SU-DHL-6 (cell line): ENCODE results near the gene DNAJB2.

Experiments
- H2AFZ ChIP-seq: fragments of 200-600 bp; sonication (generic); 2 replicates; pipeline ENCODE4 v1.6.1; 2014; ENCODE audit warnings: low read depth, mild to moderate bottlenecking, moderate library complexity, mixed read lengths, antibody characterized with exemption, low read length; ENCODE audit not compliant: severe bottlenecking
- H3F3A ChIP-seq: fragments of 200-600 bp; shearing (Covaris generic); 2 replicates; pipeline ENCODE4 v1.6.0; 2016; ENCODE audit warnings: antibody characterized with exemption, mild to moderate bottlenecking; ENCODE audit not compliant: insufficient read depth
- H3K27ac ChIP-seq: fragments of 200-600 bp; sonication (generic); 2 replicates; pipeline ENCODE4 v1.5.1; 2016; ENCODE audit warnings: low read depth, mild to moderate bottlenecking, low read length, moderate library complexity, mixed read lengths
- H3K27me3 ChIP-seq: fragments of 200-600 bp; sonication (generic), shearing (Covaris generic); 2 replicates; pipeline ENCODE4 v1.6.0; 2014; ENCODE audit warnings: mild to moderate bottlenecking, low read length
- H3K36me3 ChIP-seq: fragments of 200-600 bp; sonication (generic); 2 replicates; pipeline ENCODE4 v1.6.1; 2014; ENCODE audit warnings: mild to moderate bottlenecking, low read length, mixed read lengths
- H3K4me2 ChIP-seq: fragments of 300-600, 200-600 bp; shearing (Covaris generic), sonication (generic); 2 replicates; pipeline ENCODE4 v1.6.0; 2014; ENCODE audit warnings: low read length, low read depth, mild to moderate bottlenecking; ENCODE audit not compliant: poor library complexity, severe bottlenecking
- H3K4me3 ChIP-seq: fragments of 200-600 bp; sonication (generic); 2 replicates; pipeline ENCODE4 v1.5.1; 2014; ENCODE audit warnings: antibody characterized with exemption, low read length, mild to moderate bottlenecking, mixed read lengths; ENCODE audit not compliant: insufficient read depth, poor library complexity, severe bottlenecking
- H3K79me2 ChIP-seq: fragments of 200-600 bp; sonication (generic); 2 replicates; pipeline ENCODE4 v1.6.1; 2014; ENCODE audit warnings: mild to moderate bottlenecking, low read length, moderate library complexity; ENCODE audit not compliant: insufficient read depth
- H3K9ac ChIP-seq: fragments of 200-600 bp; sonication (generic); 2 replicates; pipeline ENCODE4 v1.7.0; 2014; ENCODE audit warnings: mild to moderate bottlenecking, low read length
- H3K9me2 ChIP-seq: fragments of 200-600 bp; sonication (generic); replicated peaks from 2 replicates; pipeline ENCODE4 v1.6.1; 2014; ENCODE audit warnings: low read length; ENCODE audit not compliant: insufficient read depth
- H3K9me3 ChIP-seq: fragments of 200-600 bp; sonication (generic); 2 replicates; pipeline ENCODE4 v1.6.1; 2014; ENCODE audit warnings: low read length, mixed read lengths; ENCODE audit not compliant: insufficient read depth
- H4K20me1 ChIP-seq: fragments of 200-600 bp; sonication (generic); 2 replicates; pipeline ENCODE4 v1.6.1; 2014; ENCODE audit warnings: low read depth, mild to moderate bottlenecking, antibody characterized with exemption, low read length, moderate library complexity, mixed read lengths
- CTCF ChIP-seq: fragments of 200-600 bp; sonication (generic); IDR thresholded peaks from one replicate; pipeline ENCODE4 v1.5.1; 2017; ENCODE audit warnings: antibody characterized with exemption, mild to moderate bottlenecking, low read length, moderate library complexity; ENCODE audit not compliant: insufficient read depth, poor library complexity, severe bottlenecking
- EZH2phosphoT487 ChIP-seq: fragments of 200-600 bp; sonication (generic), shearing (Covaris generic); conservative IDR thresholded peaks from 2 replicates; pipeline ENCODE4 v1.6.1; 2018; ENCODE audit warnings: mild to moderate bottlenecking, antibody characterized with exemption, low read length, moderate library complexity, mixed read lengths

DNAJB2 gene

GRCh38 chr2:219282375-219282774 lies 3.2 kb downstream of the DNAJB2 start:
- no peak overlapping the region for H3K27ac ChIP-seq
- H3K27me3 ChIP-seq, result no peaks in the 10 kb centered on the region
- peaks cover 13% of the 10 kb centered on the region for H3F3A ChIP-seq
- H3K36me3 ChIP-seq, result no peaks in the 10 kb centered on the region
- no peak overlapping the region for H3K9ac ChIP-seq
- H3K4me2 ChIP-seq, result no peak overlapping the region
- TF ChIP-seq CTCF, result no peak
- no peak for TF ChIP-seq EZH2phosphoT487
- no peak overlapping the region for H2AFZ ChIP-seq
- H3K79me2 ChIP-seq, result 0 out of 2 replicates have a peak, but pooled peaks cover under 1% of the 10 kb centered on the region
- H3K9me3 ChIP-seq, result no peaks in the 10 kb centered on the region
- H3K4me3 ChIP-seq, result no peak overlapping the region
- no peaks in the 10 kb centered on the region for H3K9me2 ChIP-seq
- no peaks in the 10 kb centered on the region for H4K20me1 ChIP-seq

- H3K4me3 ChIP-seq, result no peak overlapping the region
- H3K27me3 ChIP-seq, result no peaks in the 10 kb centered on the region
- TF ChIP-seq CTCF (no peak), EZH2phosphoT487 (no peak)
- H3F3A ChIP-seq, result peaks cover 9% of the 10 kb centered on the region
- H3K9ac ChIP-seq, result no peak overlapping the region
- H3K9me2 ChIP-seq, result no peaks in the 10 kb centered on the region
- no peaks in the 10 kb centered on the region for H3K9me3 ChIP-seq
- H3K79me2 ChIP-seq, result no peaks in the 10 kb centered on the region
- H3K4me2 ChIP-seq, result no peak overlapping the region
- no peaks in the 10 kb centered on the region for H3K36me3 ChIP-seq
- no peak overlapping the region for H2AFZ ChIP-seq
- no peaks in the 10 kb centered on the region for H4K20me1 ChIP-seq
- H3K27ac ChIP-seq, result no peak overlapping the region
These were observed 3.9 kb downstream of the DNAJB2 start for GRCh38 chr2:219282943-219283581.

GRCh38 chr2:219284501-219285372 lies 5.6 kb downstream of the DNAJB2 start:
- no peaks in the 10 kb centered on the region for H3K27me3 ChIP-seq
- no peaks in the 10 kb centered on the region for H3K36me3 ChIP-seq
- no peak overlapping the region for H3K4me2 ChIP-seq
- no peak overlapping the region for H2AFZ ChIP-seq
- no peaks in the 10 kb centered on the region for H3K9me2 ChIP-seq
- H3K9ac ChIP-seq, result no peak overlapping the region
- no peaks in the 10 kb centered on the region for H3K79me2 ChIP-seq
- TF ChIP-seq CTCF (no peak), EZH2phosphoT487 (no peak)
- H3F3A ChIP-seq, result no peaks in the 10 kb centered on the region
- no peaks in the 10 kb centered on the region for H4K20me1 ChIP-seq
- H3K27ac ChIP-seq, result no peak overlapping the region
- no peak overlapping the region for H3K4me3 ChIP-seq
- no peaks in the 10 kb centered on the region for H3K9me3 ChIP-seq
